Breast epithelium (tissue), 3 donors: Measurements from ENCODE around the gene GPAT2.
"Not testable (repeated sequence)": the region's sequence is repeated elsewhere in the genome, so short reads cannot be mapped to it uniquely, and the experiment has no call there.

Experiments
- CTCF ChIP-seq, 3 donors: fragments of 450-650 bp; IDR thresholded peaks; one replicate each; pipeline ENCODE4 v1.5.1; 2016 to 2017; ENCODE audit warnings: antibody characterized with exemption in 3 of 3, mild to moderate bottlenecking in 3 of 3, moderate library complexity in 3 of 3
- POLR2A ChIP-seq: fragments of 450-650 bp; IDR thresholded peaks from one replicate; pipeline ENCODE4 v1.6.1; 2016; ENCODE audit warnings: antibody characterized with exemption, mild to moderate bottlenecking, moderate library complexity
- POLR2AphosphoS5 ChIP-seq, 3 donors: sonication (generic); formaldehyde crosslinking; IDR thresholded peaks; one replicate each; pipeline ENCODE4 v1.6.1; 2017; ENCODE audit warnings: antibody characterized with exemption in 3 of 3

- not testable (repeated sequence) for TF ChIP-seq CTCF (IDR thresholded peaks at IDR 0.05); POLR2A; POLR2AphosphoS5 (IDR thresholded peaks at IDR 0.05)
Observed at GRCh38 chr2:95990884-95991283, 43.8 kb downstream of the GPAT2 start.
